Ovary (tissue), 9 donors: Measurements from ENCODE around the gene PLA2G4F. TPM values are rescaled to one million over a fixed set of nuclear protein-coding genes. Genes with fewer than 3 reads are reported as not detected.

Source experiments
- DNase-seq, 5 donors: peaks; one replicate each; pipeline ENCODE4 v3.0.0-alpha.2; 2019 to 2020
- H3K27ac ChIP-seq, 2 donors: fragments of 200-600 bp; one replicate each; pipeline versions ENCODE4 v1.5.1 to v1.8.0; 2019 to 2022
- H3K27me3 ChIP-seq: fragments of 200-600 bp; one replicate; pipeline ENCODE4 v1.8.0; 2022
- H3K36me3 ChIP-seq: fragments of 200-600 bp; sonication (generic); one replicate; pipeline ENCODE4 v1.5.1; 2019
- H3K4me1 ChIP-seq: one replicate; pipeline ENCODE4 v1.8.1; 2013; ENCODE audit warnings: mild to moderate bottlenecking, moderate library complexity; ENCODE audit not compliant: insufficient read depth
- H3K4me3 ChIP-seq: fragments of 200-600 bp; sonication (generic); one replicate; pipeline ENCODE4 v1.5.1; 2017
- H3K9me3 ChIP-seq, 2 donors: fragments of 200-600 bp in 1 of 2; sonication (generic) in 1 of 2; one replicate each; pipeline versions ENCODE4 v1.5.1 to v1.8.1; 2013 to 2019; ENCODE audit warnings: mild to moderate bottlenecking in 1 of 2, moderate library complexity in 1 of 2
- CTCF ChIP-seq, 3 donors: fragments of 450-650 bp in 2 of 3; fragments of 200-600 bp in 1 of 3; IDR thresholded peaks; one replicate each; pipeline versions ENCODE4 v1.5.1 to v1.8.0; 2016 to 2022; ENCODE audit warnings: antibody characterized with exemption in 3 of 3, mild to moderate bottlenecking in 1 of 3
- EP300 ChIP-seq: sonication (generic); formaldehyde crosslinking; IDR thresholded peaks from one replicate; pipeline ENCODE4 v1.6.1; 2017; ENCODE audit warnings: antibody characterized with exemption
- POLR2A ChIP-seq: fragments of 450-650 bp; IDR thresholded peaks from one replicate; pipeline ENCODE4 v1.6.1; 2017; ENCODE audit warnings: antibody characterized with exemption, mild to moderate bottlenecking, moderate library complexity
- WGBS, 3 donors: extraction: QIAGEN DNeasy Blood & Tissue Kit in 1 of 3; methylation state at CpG; one replicate each; pipeline versions ENCODE4 v1.1.5 to v1.1.7; 2013 to 2017; 5-methylcytosine and 5-hydroxymethylcytosine counted together
- intact Hi-C, 4 donors: fragments of 100-400 bp; cut with DNase I; formaldehyde crosslinking; loops; one replicate each; pipeline versions ENCODE4 v1.11.0 to v1.15.1; 2022 to 2023
- polyA plus RNA-seq, 2 donors: library from polyadenylated mRNA; stranded (reverse); fragments of 200-250 nt in 1 of 2; fragments of 350-450 nt in 1 of 2; fragmentation: Illumina TruSeq in 1 of 2; extraction: RNeasy Lipid Tissue Mini Kit (QIAGEN cat#74804) in 1 of 2; gene quantifications; one replicate each; pipeline ENCODE4 v1.2.3, GENCODE V29; 2013 to 2014
- total RNA-seq, 7 donors: library from RNA; depleted of rRNA in 2 of 7; stranded (reverse); fragments of >200 nt in 2 of 7; fragmentation: NEBNext Ultra II Directional in 3 of 7; extraction: Animal tissue kit (Norgen Biotek cat#: 25700) in 3 of 7; gene quantifications; one replicate each; pipeline versions ENCODE4 v1.1.0 to v1.2.4, GENCODE V29; 2016 to 2023
- donor health status: DM: no; HTN: no; CAD: no; lungs with moderate emphysema.
- donor health status: DM: no; HTN: no; CAD: no.
- donor health status: Bipolar disorder and iron deficiency.
- donor health status: DM: yes; HTN: yes; CAD: no.
- donor health status: DM: no; HTN: no; CAD: no.
- donor health status: DM: yes; HTN: yes; CAD: no.

Gene PLA2G4F
- total and polyA plus RNA-seq, 9 donors: 0.07 to 0.23 (median 0.17) TPM; not detected in 5

GRCh38 chr15:42130246-42130986 lies 26.0 kb downstream of the PLA2G4F start:
- DNase-seq: no peak
- no peak for TF ChIP-seq CTCF (IDR thresholded peaks at IDR 0.05)
- no peak for TF ChIP-seq POLR2A
- no peak for TF ChIP-seq EP300
- no peaks in the 10 kb centered on the region for H3K27me3 ChIP-seq
- 63 to 71% (median 66%) methylated on average over 8 of the region's 8 CpGs for WGBS, 3 donors
- no peaks in the 10 kb centered on the region for H3K9me3 ChIP-seq
- H3K36me3 ChIP-seq: no peaks in the 10 kb centered on the region
- H3K27ac ChIP-seq: no peak overlapping the region
- H3K4me1 ChIP-seq: no peaks in the 10 kb centered on the region
- no peak overlapping the region for H3K4me3 ChIP-seq
- intact Hi-C loops: no loop called here

- DNase-seq: no peak
- Histone ChIP-seq H3K4me3 (no peak overlapping the region), H3K9me3 (no peaks in the 10 kb centered on the region), H3K36me3 (no peaks in the 10 kb centered on the region), H3K27ac (no peak overlapping the region), H3K27me3 (no peaks in the 10 kb centered on the region), H3K4me1 (no peaks in the 10 kb centered on the region)
- 69 to 81% (median 72%) methylated on average over 2 of the region's 2 CpGs for WGBS, 3 donors
- intact Hi-C loops: no loop called here
- TF ChIP-seq EP300: no peak
- TF ChIP-seq POLR2A: no peak
- no peak for TF ChIP-seq CTCF (IDR thresholded peaks at IDR 0.05)
Observed at GRCh38 chr15:42129364-42129763, 27.1 kb downstream of the PLA2G4F start.

- WGBS, 3 donors: 45 to 60% (median 45%) methylated on average over 6 of the region's 6 CpGs
- H3K36me3 ChIP-seq: no peaks in the 10 kb centered on the region
Observed at GRCh38 chr15:42128476-42128875, 28.0 kb downstream of the PLA2G4F start.

GRCh38 chr15:42123546-42123945 lies 32.9 kb downstream of the PLA2G4F start:
- Histone ChIP-seq H3K9me3 (no peaks in the 10 kb centered on the region), H3K27me3 (no peaks in the 10 kb centered on the region), H3K4me1 (no peaks in the 10 kb centered on the region), H3K27ac (no peak overlapping the region), H3K4me3 (no peak overlapping the region), H3K36me3 (no peaks in the 10 kb centered on the region)
- no peak for DNase-seq
- 83 to 90% (median 88%) methylated on average over 3 of the region's 3 CpGs for WGBS, 3 donors
- TF ChIP-seq POLR2A (no peak), CTCF (IDR thresholded peaks at IDR 0.05) (no peak), EP300 (no peak)
- intact Hi-C loops: no loop called here

More at GRCh38 chr15:42128476-42128875, 28.0 kb downstream of the PLA2G4F start:
- no peaks in the 10 kb centered on the region for H3K4me1 ChIP-seq
- no peak overlapping the region for H3K27ac ChIP-seq
- no peaks in the 10 kb centered on the region for H3K9me3 ChIP-seq
- intact Hi-C loops: no loop called here
- TF ChIP-seq POLR2A (no peak), CTCF (IDR thresholded peaks at IDR 0.05) (no peak), EP300 (no peak)
- no peak for DNase-seq
- no peak overlapping the region for H3K4me3 ChIP-seq
- no peaks in the 10 kb centered on the region for H3K27me3 ChIP-seq
